Upper lobe of right lung (tissue), 1 donor: ENCODE results near the gene LTB. TPM values are rescaled to one million over a fixed set of nuclear protein-coding genes. Genes with fewer than 3 reads are reported as not detected.

Source experiments
- ATAC-seq: fragments of 200-7000 bp; cut with Tn5 transposase; one replicate; pipeline ENCODE4 v1.9.1; 2020; ENCODE audit warnings: mild to moderate bottlenecking, moderate library complexity
- DNase-seq: peaks from one replicate; pipeline ENCODE4 v3.0.0-alpha.2; 2020
- H3K27ac ChIP-seq: fragments of 200-600 bp; one replicate; pipeline ENCODE4 v1.8.0; 2022
- H3K27me3 ChIP-seq: fragments of 200-600 bp; one replicate; pipeline ENCODE4 v1.8.0; 2022; ENCODE audit warnings: mild to moderate bottlenecking
- H3K36me3 ChIP-seq: fragments of 200-600 bp; one replicate; pipeline ENCODE4 v1.8.0; 2022
- H3K4me1 ChIP-seq: fragments of 200-600 bp; one replicate; pipeline ENCODE4 v1.8.0; 2022
- H3K4me3 ChIP-seq: fragments of 200-600 bp; one replicate; pipeline ENCODE4 v1.8.0; 2022; ENCODE audit warnings: mild to moderate bottlenecking
- H3K9me3 ChIP-seq: fragments of 200-600 bp; one replicate; pipeline ENCODE4 v1.8.0; 2022
- intact Hi-C: fragments of 100-400 bp; cut with DNase I; formaldehyde crosslinking; loops from one replicate; pipeline ENCODE4 v1.11.0; 2022
- total RNA-seq: library from RNA; stranded (reverse); fragmentation: NEBNext Ultra II Directional; extraction: Animal tissue kit (Norgen Biotek cat#: 25700); gene quantifications from one replicate; pipeline ENCODE4 v1.2.1, GENCODE V29; 2021
- TF ChIP-seq, protein P1 (sequence below): fragments of 200-600 bp; IDR thresholded peaks from one replicate; pipeline ENCODE4 v1.8.0; 2022; ENCODE audit warnings: antibody characterized with exemption
- donor health status: DM: no; HTN: yes; CAD: no; lungs with severe emphysema.

The LTB gene
- total RNA-seq, 1 donor from 2014 or later = 6.2 TPM

GRCh38 chr6:31621320-31621939 lies 39.2 kb upstream of the LTB start:
- DNase-seq (no peak), ATAC-seq (no peak)
- H3K4me1 ChIP-seq = peaks cover 21% of the 10 kb centered on the region
- H3K27ac ChIP-seq = peak overlapping the region; percentile 97
- H3K4me3 ChIP-seq = peak overlapping the region; percentile 76
- H3K9me3 ChIP-seq = no peaks in the 10 kb centered on the region
- peaks cover 32% of the 10 kb centered on the region for H3K36me3 ChIP-seq
- TF ChIP-seq, protein P1, sequence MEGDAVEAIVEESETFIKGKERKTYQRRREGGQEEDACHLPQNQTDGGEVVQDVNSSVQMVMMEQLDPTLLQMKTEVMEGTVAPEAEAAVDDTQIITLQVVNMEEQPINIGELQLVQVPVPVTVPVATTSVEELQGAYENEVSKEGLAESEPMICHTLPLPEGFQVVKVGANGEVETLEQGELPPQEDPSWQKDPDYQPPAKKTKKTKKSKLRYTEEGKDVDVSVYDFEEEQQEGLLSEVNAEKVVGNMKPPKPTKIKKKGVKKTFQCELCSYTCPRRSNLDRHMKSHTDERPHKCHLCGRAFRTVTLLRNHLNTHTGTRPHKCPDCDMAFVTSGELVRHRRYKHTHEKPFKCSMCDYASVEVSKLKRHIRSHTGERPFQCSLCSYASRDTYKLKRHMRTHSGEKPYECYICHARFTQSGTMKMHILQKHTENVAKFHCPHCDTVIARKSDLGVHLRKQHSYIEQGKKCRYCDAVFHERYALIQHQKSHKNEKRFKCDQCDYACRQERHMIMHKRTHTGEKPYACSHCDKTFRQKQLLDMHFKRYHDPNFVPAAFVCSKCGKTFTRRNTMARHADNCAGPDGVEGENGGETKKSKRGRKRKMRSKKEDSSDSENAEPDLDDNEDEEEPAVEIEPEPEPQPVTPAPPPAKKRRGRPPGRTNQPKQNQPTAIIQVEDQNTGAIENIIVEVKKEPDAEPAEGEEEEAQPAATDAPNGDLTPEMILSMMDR = no peak
- intact Hi-C loops = no loop called here
- H3K27me3 ChIP-seq = no peaks in the 10 kb centered on the region

DNA sequence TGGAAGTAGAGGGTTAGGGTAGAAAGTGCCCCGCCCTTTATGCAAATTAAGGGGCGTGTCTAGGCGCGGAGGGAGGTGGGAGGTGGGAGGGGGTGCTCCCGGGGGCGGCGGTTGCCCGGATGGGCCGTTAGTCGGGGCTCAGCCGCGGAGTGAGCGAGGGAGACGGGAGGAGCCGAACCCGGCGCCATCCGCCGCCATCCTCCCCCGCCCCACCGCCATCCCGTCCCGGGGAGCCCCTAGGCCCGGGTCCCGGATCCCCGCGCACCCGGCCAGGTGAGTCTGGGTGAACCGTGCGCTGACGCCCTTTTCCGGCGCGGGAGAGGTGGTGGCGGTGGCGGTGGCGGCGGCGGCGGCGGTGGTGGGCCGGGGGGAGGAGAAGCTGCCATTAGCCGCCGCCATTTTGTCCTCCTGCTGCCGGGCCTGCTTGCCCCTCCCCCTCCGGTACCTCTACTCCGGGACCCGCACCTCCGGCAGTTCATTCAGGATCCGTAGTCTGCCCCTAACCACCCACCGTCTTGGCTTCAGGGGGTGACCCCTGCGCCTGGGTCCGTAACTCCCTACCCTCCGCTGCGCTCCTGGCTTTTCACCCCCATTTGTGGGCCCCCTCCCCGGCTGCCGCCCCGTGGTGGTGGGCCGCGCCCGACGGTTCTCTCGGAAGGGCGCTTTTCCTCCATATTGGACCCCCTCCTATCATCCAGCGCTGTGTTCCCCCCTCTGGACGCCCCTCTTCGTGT lies 38.5 kb upstream of the LTB start, which contains the start of gene PRRC2A:
Gene PRRC2A (plus strand): TSS at position 130 of the 734 bp plus-strand sequence. CDS start 2,075 bp downstream, outside the sequence.
- DNase-seq (peak; percentile 96), ATAC-seq (peak; percentile 93)
- H3K27ac ChIP-seq = peak within 1 kb of the TSS; percentile 97
- H3K9me3 ChIP-seq = no peaks in the 10 kb centered on the region
- H3K4me1 ChIP-seq = peaks cover 21% of the 10 kb centered on the region
- intact Hi-C loops = no loop called here
- H3K36me3 ChIP-seq = peaks cover 26% of the 10 kb centered on the region
- H3K4me3 ChIP-seq = peak within 1 kb of the TSS; percentile 76
- TF ChIP-seq, protein P1 = no peak
- no peaks in the 10 kb centered on the region for H3K27me3 ChIP-seq

GRCh38 chr6:31619805-31620585 lies 37.8 kb upstream of the LTB start:
- peak overlapping the region; percentile 97 for H3K27ac ChIP-seq
- no peaks in the 10 kb centered on the region for H3K27me3 ChIP-seq
- intact Hi-C loops = no loop called here
- peak overlapping the region; percentile 76 for H3K4me3 ChIP-seq
- peaks cover 21% of the 10 kb centered on the region for H3K4me1 ChIP-seq
- H3K36me3 ChIP-seq = peaks cover 18% of the 10 kb centered on the region
- ATAC-seq (peak; percentile 93), DNase-seq (peak; percentile 99)
- TF ChIP-seq, protein P1 = no peak
- no peaks in the 10 kb centered on the region for H3K9me3 ChIP-seq

GRCh38 chr6:31617010-31617409 lies 34.8 kb upstream of the LTB start:
- Histone ChIP-seq H3K4me3 (no peak overlapping the region), H3K9me3 (no peaks in the 10 kb centered on the region), H3K36me3 (no peaks in the 10 kb centered on the region), H3K4me1 (peaks cover 12% of the 10 kb centered on the region), H3K27me3 (no peaks in the 10 kb centered on the region), H3K27ac (no peak overlapping the region)
- ATAC-seq (no peak), DNase-seq (no peak)
- intact Hi-C loops = no loop called here
- TF ChIP-seq, protein P1 = no peak

- TF ChIP-seq, protein P1 = no peak
- H3K9me3 ChIP-seq = no peaks in the 10 kb centered on the region
- peaks cover 5% of the 10 kb centered on the region for H3K4me1 ChIP-seq
- peak overlapping the region; percentile 51 for H3K27ac ChIP-seq
- no peaks in the 10 kb centered on the region for H3K36me3 ChIP-seq
- DNase-seq = no peak
- H3K4me3 ChIP-seq = peak overlapping the region; percentile 33
- no peaks in the 10 kb centered on the region for H3K27me3 ChIP-seq
- ATAC-seq = no peak
- intact Hi-C loops = no loop called here
These were observed 33.5 kb upstream of the LTB start for GRCh38 chr6:31615748-31616147.
